ENCODE measurements around the gene PAPLN.

PAPLN gene

GRCh38 chr14:73231981-73232851 lies 5.1 kb upstream of the PAPLN start:
- DNase-seq (ENCODE audit: low read depth in 1 of 2, low spot score in 1 of 2), result no peak

- DNase-seq (ENCODE audit: low read depth in 1 of 2, low spot score in 1 of 2), result no peak
Observed at GRCh38 chr14:73232984-73233383, 4.3 kb upstream of the PAPLN start.

- DNase-seq (ENCODE audit: low read depth in 1 of 2, low spot score in 1 of 2), result no peak
Observed at GRCh38 chr14:73233564-73233963, 3.7 kb upstream of the PAPLN start.

- DNase-seq (ENCODE audit: low read depth in 1 of 2, low spot score in 1 of 2), result no peak
Observed at GRCh38 chr14:73234029-73234428, 3.3 kb upstream of the PAPLN start.

GRCh38 chr14:73234586-73235394 lies 2.5 kb upstream of the PAPLN start:
- DNase-seq (ENCODE audit: low read depth in 1 of 2, low spot score in 1 of 2), result no peak

GRCh38 chr14:73235531-73236155 lies 1.7 kb upstream of the PAPLN start:
- DNase-seq (ENCODE audit: low read depth in 1 of 2, low spot score in 1 of 2), result no peak

GRCh38 chr14:73236157-73236556 lies 1.1 kb upstream of the PAPLN start:
- no peak for DNase-seq (ENCODE audit: low read depth in 1 of 2, low spot score in 1 of 2)

- DNase-seq (ENCODE audit: low read depth in 1 of 2, low spot score in 1 of 2), result no peak
Observed at GRCh38 chr14:73236752-73237218, 521 bp upstream of the PAPLN start.

GRCh38 chr14:73237786-73238423 lies 599 bp downstream of the PAPLN start:
- no peak for DNase-seq (ENCODE audit: low read depth in 1 of 2, low spot score in 1 of 2)

- no peak for DNase-seq (ENCODE audit: low read depth in 1 of 2, low spot score in 1 of 2)
Observed at GRCh38 chr14:73238424-73238852, 1.1 kb downstream of the PAPLN start.

GRCh38 chr14:73238941-73239340 lies 1.6 kb downstream of the PAPLN start:
- DNase-seq (ENCODE audit: low read depth in 1 of 2, low spot score in 1 of 2), result no peak

GRCh38 chr14:73239393-73240241 lies 2.3 kb downstream of the PAPLN start:
- DNase-seq (ENCODE audit: low read depth in 1 of 2, low spot score in 1 of 2), result no peak

- DNase-seq (ENCODE audit: low read depth in 1 of 2, low spot score in 1 of 2), result no peak
Observed at GRCh38 chr14:73240816-73241480, 3.6 kb downstream of the PAPLN start.

- no peak for DNase-seq (ENCODE audit: low read depth in 1 of 2, low spot score in 1 of 2)
Observed at GRCh38 chr14:73241481-73242165, 4.3 kb downstream of the PAPLN start.

- no peak for DNase-seq (ENCODE audit: low read depth in 1 of 2, low spot score in 1 of 2)
Observed at GRCh38 chr14:73242357-73242901, 5.1 kb downstream of the PAPLN start.

GRCh38 chr14:73243341-73243740 lies 6.0 kb downstream of the PAPLN start:
- no peak for DNase-seq (ENCODE audit: low read depth in 1 of 2, low spot score in 1 of 2)

GRCh38 chr14:73243748-73244147 lies 6.4 kb downstream of the PAPLN start:
- DNase-seq (ENCODE audit: low read depth in 1 of 2, low spot score in 1 of 2), result no peak

- no peak for DNase-seq (ENCODE audit: low read depth in 1 of 2, low spot score in 1 of 2)
Observed at GRCh38 chr14:73244541-73245290, 7.4 kb downstream of the PAPLN start.
